ENCODE results near the gene ADCY3.

Gene ADCY3

DNA sequence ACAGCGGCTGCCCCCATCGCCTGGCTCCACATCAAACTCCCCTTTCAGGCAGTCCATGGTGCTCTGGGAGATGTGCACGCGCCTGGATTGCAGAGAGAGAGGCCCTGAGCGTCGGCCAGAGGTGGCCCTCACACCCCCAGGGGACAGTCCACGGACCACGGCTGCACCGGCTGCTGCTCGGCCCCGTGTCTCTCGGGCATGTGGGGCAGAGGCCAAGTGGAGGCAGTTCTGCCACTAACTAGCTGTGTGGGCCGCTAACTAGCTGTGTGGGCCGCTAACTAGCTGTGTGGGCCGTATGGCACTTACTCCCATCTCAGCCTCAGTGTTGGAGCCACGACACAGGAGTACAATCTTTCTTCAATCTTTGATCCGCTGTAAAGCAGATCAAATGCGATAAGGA, 81.5 kb downstream of the ADCY3 start:
- Histone ChIP-seq H3K4me3 (ENCODE audit: low read length, poor library complexity, severe bottlenecking) (no peak overlapping the region), H3K27me3 (ENCODE audit: insufficient read depth, low read length, poor library complexity, severe bottlenecking) (no peaks in the 10 kb centered on the region), H4K20me1 (ENCODE audit: insufficient read depth, low read length, poor library complexity, severe bottlenecking) (no peaks in the 10 kb centered on the region), H3K4me2 (ENCODE audit: low read depth, low read length, poor library complexity, severe bottlenecking) (no peak overlapping the region), H3K79me2 (ENCODE audit: insufficient read depth, low read length) (no peaks in the 10 kb centered on the region), H3K9ac (ENCODE audit: low read depth, low read length, poor library complexity, severe bottlenecking) (no peak overlapping the region), H3K9me3 (ENCODE audit: insufficient read depth, low read depth, low read length) (no peaks in the 10 kb centered on the region), H3K36me3 (ENCODE audit: insufficient read depth, low read length) (peaks cover 85% of the 10 kb centered on the region; the same call in 1 of the 2 replicates), H3K4me1 (ENCODE audit: insufficient read depth, low read length, poor library complexity, severe bottlenecking) (no peaks in the 10 kb centered on the region), H3K9me2 (replicated peaks; ENCODE audit: low read depth, low read length) (no peaks in the 10 kb centered on the region), H2AFZ (ENCODE audit: low read length) (no peak overlapping the region), H3F3A (ENCODE audit: low read depth) (no peaks in the 10 kb centered on the region)
- TF ChIP-seq EZH2phosphoT487 (IDR thresholded peaks at IDR 0.05; ENCODE audit: borderline replicate concordance) (no peak), CTCF (conservative IDR thresholded peaks at IDR 0.05; ENCODE audit: low read length) (no peak)

DNA sequence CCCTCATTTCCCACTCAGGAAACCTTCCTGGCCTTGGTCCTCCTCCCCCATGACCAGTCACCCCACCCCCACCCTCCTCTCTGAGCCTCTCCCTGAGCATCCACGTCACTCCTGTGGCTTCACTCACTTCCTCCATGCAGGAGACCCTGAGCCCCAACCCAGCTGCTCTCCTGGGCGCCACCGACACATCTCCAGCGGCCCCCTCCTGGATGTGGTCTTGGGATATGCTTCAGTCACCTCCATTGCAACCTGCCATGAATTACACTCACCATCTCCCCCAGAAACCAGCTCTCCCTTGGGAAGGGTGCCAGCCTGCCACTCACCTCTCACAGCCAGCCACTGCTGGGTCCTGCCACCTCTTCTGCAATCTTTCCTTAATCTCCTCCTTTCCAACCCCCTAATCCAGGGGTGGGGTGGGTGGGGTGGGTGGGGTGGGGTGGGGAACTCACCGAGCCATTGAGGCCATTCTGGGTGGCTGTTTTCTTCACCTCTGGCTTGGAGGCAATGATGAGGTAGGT, 82.0 kb downstream of the ADCY3 start:
- peaks cover 85% of the 10 kb centered on the region; the same call in 1 of the 2 replicates for H3K36me3 ChIP-seq (ENCODE audit: insufficient read depth, low read length)
- H3K79me2 ChIP-seq (ENCODE audit: insufficient read depth, low read length): no peaks in the 10 kb centered on the region
- no peak overlapping the region for H2AFZ ChIP-seq (ENCODE audit: low read length)
- no peaks in the 10 kb centered on the region for H4K20me1 ChIP-seq (ENCODE audit: insufficient read depth, low read length, poor library complexity, severe bottlenecking)
- TF ChIP-seq EZH2phosphoT487 (IDR thresholded peaks at IDR 0.05; ENCODE audit: borderline replicate concordance) (no peak), CTCF (conservative IDR thresholded peaks at IDR 0.05; ENCODE audit: low read length) (no peak)
- no peaks in the 10 kb centered on the region for H3K4me1 ChIP-seq (ENCODE audit: insufficient read depth, low read length, poor library complexity, severe bottlenecking)
- H3K4me3 ChIP-seq (ENCODE audit: low read length, poor library complexity, severe bottlenecking): no peak overlapping the region
- H3K4me2 ChIP-seq (ENCODE audit: low read depth, low read length, poor library complexity, severe bottlenecking): no peak overlapping the region
- H3K9ac ChIP-seq (ENCODE audit: low read depth, low read length, poor library complexity, severe bottlenecking): no peak overlapping the region
- no peaks in the 10 kb centered on the region for H3K9me3 ChIP-seq (ENCODE audit: insufficient read depth, low read depth, low read length)
- H3F3A ChIP-seq (ENCODE audit: low read depth): no peaks in the 10 kb centered on the region
- no peaks in the 10 kb centered on the region for H3K9me2 ChIP-seq (replicated peaks; ENCODE audit: low read depth, low read length)
- H3K27me3 ChIP-seq (ENCODE audit: insufficient read depth, low read length, poor library complexity, severe bottlenecking): no peaks in the 10 kb centered on the region

- Histone ChIP-seq H3K9me2 (replicated peaks; ENCODE audit: low read depth, low read length) (no peaks in the 10 kb centered on the region), H4K20me1 (ENCODE audit: insufficient read depth, low read length, poor library complexity, severe bottlenecking) (no peaks in the 10 kb centered on the region), H2AFZ (ENCODE audit: low read length) (no peak overlapping the region), H3K9me3 (ENCODE audit: insufficient read depth, low read depth, low read length) (no peaks in the 10 kb centered on the region), H3K36me3 (ENCODE audit: insufficient read depth, low read length) (peaks cover 72% of the 10 kb centered on the region; the same call in 1 of the 2 replicates), H3K9ac (ENCODE audit: low read depth, low read length, poor library complexity, severe bottlenecking) (no peak overlapping the region), H3K27me3 (ENCODE audit: insufficient read depth, low read length, poor library complexity, severe bottlenecking) (no peaks in the 10 kb centered on the region), H3F3A (ENCODE audit: low read depth) (no peaks in the 10 kb centered on the region), H3K4me1 (ENCODE audit: insufficient read depth, low read length, poor library complexity, severe bottlenecking) (no peaks in the 10 kb centered on the region), H3K79me2 (ENCODE audit: insufficient read depth, low read length) (no peaks in the 10 kb centered on the region), H3K4me3 (ENCODE audit: low read length, poor library complexity, severe bottlenecking) (no peak overlapping the region), H3K4me2 (ENCODE audit: low read depth, low read length, poor library complexity, severe bottlenecking) (no peak overlapping the region)
- TF ChIP-seq CTCF (conservative IDR thresholded peaks at IDR 0.05; ENCODE audit: low read length) (no peak), EZH2phosphoT487 (IDR thresholded peaks at IDR 0.05; ENCODE audit: borderline replicate concordance) (no peak)
These were observed 83.3 kb downstream of the ADCY3 start for GRCh38 chr2:24836706-24837105.

Measured in Loucy (cell line).